ENCODE results near the gene GPR158.

GRCh38 chr10:25502453-25502852, 327.7 kb downstream of the GPR158 start:
- no peak for TF ChIP-seq CTCF (conservative IDR thresholded peaks at IDR 0.05 in 1 of 2, IDR thresholded peaks at IDR 0.05 in 1 of 2; ENCODE audit: low read depth in 1 of 2, low read length in 2 of 2)
- no peak for TF ChIP-seq EZH2 (IDR thresholded peaks at IDR 0.05; ENCODE audit: low read length, missing control alignments)

All from fibroblast of lung (primary cell).